ENCODE measurements around the gene NOTO. TPM values are rescaled to one million over a fixed set of nuclear protein-coding genes. Genes with fewer than 3 reads are reported as not detected.

Gene NOTO
- polyA plus RNA-seq, 2 of the 4 experiments (the other 2 are of a cell fraction): 0.03 TPM; not detected in 1

DNA sequence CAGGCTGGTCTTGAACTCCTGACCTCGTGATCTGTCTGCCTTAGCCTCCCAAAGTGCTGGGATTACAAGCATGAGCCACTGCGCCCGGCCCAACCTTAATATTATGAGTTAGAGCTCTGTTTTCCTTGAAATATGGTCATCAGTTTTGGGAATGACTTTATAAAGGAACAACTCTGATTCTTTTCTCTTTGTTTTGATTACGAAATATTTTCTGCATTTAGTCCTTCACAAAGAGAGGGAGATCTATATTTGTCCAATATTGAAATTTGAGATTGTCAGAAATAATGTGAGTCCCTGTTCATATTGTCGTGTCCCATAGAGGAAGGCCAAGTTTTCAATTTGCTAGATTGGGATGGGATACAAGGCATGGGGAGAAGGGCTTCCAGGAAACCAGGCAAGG lies 14.8 kb downstream of the NOTO start:
- 92% methylated on average over 5 of the region's 5 CpGs for WGBS (ENCODE audit: missing lambda C conversion rate)
- DNase-seq (ENCODE audit: low read depth in 1 of 2, low spot score in 1 of 2): no peak
- Histone ChIP-seq H3K4me2 (no peak overlapping the region), H3K9me3 (no peaks in the 10 kb centered on the region), H3K4me1 (peaks cover 15% of the 10 kb centered on the region), H3K4me3 (no peak overlapping the region), H3K27ac (no peak overlapping the region)
- ATAC-seq: no peak
- POLR2A ChIA-PET: no interaction called here
- CTCF ChIA-PET: interaction anchor here (1.0 to 5.1 kb wide), 9 partner anchors 7 to 324 kb away, joined by 3 to 36 read pairs (median 6); partner anchors contain the start of gene PRADC1
- TF ChIP-seq TFCP2L1 (CRISPR knock-in tag; IDR thresholded peaks at IDR 0.05) (no peak), CEBPB (IDR thresholded peaks at IDR 0.05) (no peak; a peak in 1 of 4 replicates), RARB (CRISPR knock-in tag; IDR thresholded peaks at IDR 0.05) (no peak)
- no peak for FAIRE-seq

DNA sequence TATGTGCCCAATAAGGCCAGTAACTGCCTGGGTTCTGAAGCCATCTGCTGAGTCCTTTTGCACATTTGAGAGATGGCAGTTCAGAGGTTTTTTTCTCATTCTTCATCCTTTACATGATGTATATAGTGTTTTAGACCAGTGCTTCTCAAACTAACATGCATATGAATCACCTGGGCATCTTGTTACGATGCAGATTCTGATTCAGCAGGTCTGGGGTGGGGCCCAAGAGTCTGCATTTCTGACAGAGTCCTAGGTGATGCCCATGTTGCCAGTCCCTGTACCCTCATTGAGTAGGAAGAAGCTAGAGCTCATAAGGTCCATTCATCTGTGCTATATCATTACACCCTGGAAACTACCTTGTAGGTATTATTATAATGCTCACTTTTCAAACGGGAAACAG lies 15.5 kb downstream of the NOTO start:
- ATAC-seq (no peak), FAIRE-seq (no peak), DNase-seq (ENCODE audit: low read depth in 1 of 2, low spot score in 1 of 2) (no peak)
- Histone ChIP-seq H3K4me2 (no peak overlapping the region), H3K27ac (no peak overlapping the region), H3K4me3 (no peak overlapping the region), H3K4me1 (peaks cover 11% of the 10 kb centered on the region), H3K9me3 (no peaks in the 10 kb centered on the region)
- WGBS (ENCODE audit: missing lambda C conversion rate): 89% methylated on average over 2 of the region's 2 CpGs
- TF ChIP-seq GATA3 (IDR thresholded peaks at IDR 0.05; ENCODE audit: borderline replicate concordance) (no peak), ZSCAN20 (CRISPR knock-in tag; IDR thresholded peaks at IDR 0.05) (no peak), EHMT2 (IDR thresholded peaks at IDR 0.05; ENCODE audit: low read depth) (no peak), HDAC2 (IDR thresholded peaks at IDR 0.05) (no peak), KDM1A (IDR thresholded peaks at IDR 0.05; ENCODE audit: low read depth) (no peak), ZFP36 (IDR thresholded peaks at IDR 0.05; ENCODE audit: borderline replicate concordance, partially characterized antibody) (no peak), POLR2AphosphoS2 (conservative IDR thresholded peaks at IDR 0.05; ENCODE audit: low read length) (no peak), NPAS2 (CRISPR knock-in tag; IDR thresholded peaks at IDR 0.05; ENCODE audit: borderline replicate concordance) (no peak), RARB (CRISPR knock-in tag; IDR thresholded peaks at IDR 0.05) (no peak), SMC3 (IDR thresholded peaks at IDR 0.05) (no peak), NFE2L2 (conservative IDR thresholded peaks at IDR 0.05; ENCODE audit: low read length) (no peak), HOXB5 (CRISPR knock-in tag; IDR thresholded peaks at IDR 0.05) (no peak), ZC3H11A (IDR thresholded peaks at IDR 0.05) (no peak), KDM5A (IDR thresholded peaks at IDR 0.05) (no peak), ESRRA (IDR thresholded peaks at IDR 0.05; ENCODE audit: borderline replicate concordance, low read length) (no peak)
- TF ChIP-seq, protein P1, sequence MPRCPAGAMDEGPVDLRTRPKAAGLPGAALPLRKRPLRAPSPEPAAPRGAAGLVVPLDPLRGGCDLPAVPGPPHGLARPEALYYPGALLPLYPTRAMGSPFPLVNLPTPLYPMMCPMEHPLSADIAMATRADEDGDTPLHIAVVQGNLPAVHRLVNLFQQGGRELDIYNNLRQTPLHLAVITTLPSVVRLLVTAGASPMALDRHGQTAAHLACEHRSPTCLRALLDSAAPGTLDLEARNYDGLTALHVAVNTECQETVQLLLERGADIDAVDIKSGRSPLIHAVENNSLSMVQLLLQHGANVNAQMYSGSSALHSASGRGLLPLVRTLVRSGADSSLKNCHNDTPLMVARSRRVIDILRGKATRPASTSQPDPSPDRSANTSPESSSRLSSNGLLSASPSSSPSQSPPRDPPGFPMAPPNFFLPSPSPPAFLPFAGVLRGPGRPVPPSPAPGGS (IDR thresholded peaks at IDR 0.05): no peak
- TF ChIP-seq, protein P2, sequence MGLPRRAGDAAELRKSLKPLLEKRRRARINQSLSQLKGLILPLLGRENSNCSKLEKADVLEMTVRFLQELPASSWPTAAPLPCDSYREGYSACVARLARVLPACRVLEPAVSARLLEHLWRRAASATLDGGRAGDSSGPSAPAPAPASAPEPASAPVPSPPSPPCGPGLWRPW (IDR thresholded peaks at IDR 0.05): no peak
- TF ChIP-seq, protein P3, sequence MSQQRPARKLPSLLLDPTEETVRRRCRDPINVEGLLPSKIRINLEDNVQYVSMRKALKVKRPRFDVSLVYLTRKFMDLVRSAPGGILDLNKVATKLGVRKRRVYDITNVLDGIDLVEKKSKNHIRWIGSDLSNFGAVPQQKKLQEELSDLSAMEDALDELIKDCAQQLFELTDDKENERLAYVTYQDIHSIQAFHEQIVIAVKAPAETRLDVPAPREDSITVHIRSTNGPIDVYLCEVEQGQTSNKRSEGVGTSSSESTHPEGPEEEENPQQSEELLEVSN (IDR thresholded peaks at IDR 0.05; ENCODE audit: borderline replicate concordance, low read depth): no peak
- TF ChIP-seq, protein P4, sequence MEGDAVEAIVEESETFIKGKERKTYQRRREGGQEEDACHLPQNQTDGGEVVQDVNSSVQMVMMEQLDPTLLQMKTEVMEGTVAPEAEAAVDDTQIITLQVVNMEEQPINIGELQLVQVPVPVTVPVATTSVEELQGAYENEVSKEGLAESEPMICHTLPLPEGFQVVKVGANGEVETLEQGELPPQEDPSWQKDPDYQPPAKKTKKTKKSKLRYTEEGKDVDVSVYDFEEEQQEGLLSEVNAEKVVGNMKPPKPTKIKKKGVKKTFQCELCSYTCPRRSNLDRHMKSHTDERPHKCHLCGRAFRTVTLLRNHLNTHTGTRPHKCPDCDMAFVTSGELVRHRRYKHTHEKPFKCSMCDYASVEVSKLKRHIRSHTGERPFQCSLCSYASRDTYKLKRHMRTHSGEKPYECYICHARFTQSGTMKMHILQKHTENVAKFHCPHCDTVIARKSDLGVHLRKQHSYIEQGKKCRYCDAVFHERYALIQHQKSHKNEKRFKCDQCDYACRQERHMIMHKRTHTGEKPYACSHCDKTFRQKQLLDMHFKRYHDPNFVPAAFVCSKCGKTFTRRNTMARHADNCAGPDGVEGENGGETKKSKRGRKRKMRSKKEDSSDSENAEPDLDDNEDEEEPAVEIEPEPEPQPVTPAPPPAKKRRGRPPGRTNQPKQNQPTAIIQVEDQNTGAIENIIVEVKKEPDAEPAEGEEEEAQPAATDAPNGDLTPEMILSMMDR (IDR thresholded peaks at IDR 0.05): no peak
- ChIA-PET CTCF (interaction anchor here (1.0 to 5.1 kb wide), 9 partner anchors 8 to 324 kb away, joined by 3 to 36 read pairs (median 6); partner anchors contain the start of gene PRADC1), POLR2A (no interaction called here)

DNA sequence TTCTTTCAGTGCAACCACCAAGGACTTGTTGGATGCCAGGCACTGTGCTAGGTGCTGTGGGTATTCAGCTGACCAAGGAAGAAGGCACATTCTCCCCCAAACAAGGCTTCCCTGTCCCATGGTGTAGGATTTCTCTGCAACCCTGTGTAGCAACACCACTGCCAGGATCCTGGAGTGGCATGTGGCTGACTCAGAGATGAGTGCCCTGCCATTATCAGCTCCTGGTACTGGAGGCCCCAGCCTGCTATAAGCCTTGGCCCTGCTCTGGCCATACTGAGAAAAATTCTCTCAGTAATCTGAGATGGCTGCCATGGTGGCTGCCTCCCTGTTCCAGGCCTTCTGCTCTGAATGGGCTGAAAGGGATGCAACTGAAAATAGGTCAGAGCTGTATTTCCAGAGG lies 15.9 kb downstream of the NOTO start:
- Histone ChIP-seq H3K27ac (no peak overlapping the region), H3K4me3 (no peak overlapping the region), H3K9me3 (no peaks in the 10 kb centered on the region), H3K4me2 (no peak overlapping the region), H3K4me1 (peaks cover 9% of the 10 kb centered on the region)
- TF ChIP-seq, protein P5, sequence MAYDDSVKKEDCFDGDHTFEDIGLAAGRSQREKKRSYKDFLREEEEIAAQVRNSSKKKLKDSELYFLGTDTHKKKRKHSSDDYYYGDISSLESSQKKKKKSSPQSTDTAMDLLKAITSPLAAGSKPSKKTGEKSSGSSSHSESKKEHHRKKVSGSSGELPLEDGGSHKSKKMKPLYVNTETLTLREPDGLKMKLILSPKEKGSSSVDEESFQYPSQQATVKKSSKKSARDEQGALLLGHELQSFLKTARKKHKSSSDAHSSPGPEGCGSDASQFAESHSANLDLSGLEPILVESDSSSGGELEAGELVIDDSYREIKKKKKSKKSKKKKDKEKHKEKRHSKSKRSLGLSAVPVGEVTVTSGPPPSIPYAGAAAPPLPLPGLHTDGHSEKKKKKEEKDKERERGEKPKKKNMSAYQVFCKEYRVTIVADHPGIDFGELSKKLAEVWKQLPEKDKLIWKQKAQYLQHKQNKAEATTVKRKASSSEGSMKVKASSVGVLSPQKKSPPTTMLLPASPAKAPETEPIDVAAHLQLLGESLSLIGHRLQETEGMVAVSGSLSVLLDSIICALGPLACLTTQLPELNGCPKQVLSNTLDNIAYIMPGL (CRISPR knock-in tag; IDR thresholded peaks at IDR 0.05; ENCODE audit: borderline replicate concordance): no peak
- TF ChIP-seq SMC3 (IDR thresholded peaks at IDR 0.05) (no peak), CBX2 (IDR thresholded peaks at IDR 0.05; ENCODE audit: borderline replicate concordance, low read depth) (no peak), HOXB13 (CRISPR knock-in tag; IDR thresholded peaks at IDR 0.05; ENCODE audit: low read depth) (no peak), EHMT2 (IDR thresholded peaks at IDR 0.05; ENCODE audit: low read depth) (no peak), SREBF2 (IDR thresholded peaks at IDR 0.05) (no peak)
- TF ChIP-seq, protein P1 (IDR thresholded peaks at IDR 0.05): no peak
- TF ChIP-seq, protein P6, sequence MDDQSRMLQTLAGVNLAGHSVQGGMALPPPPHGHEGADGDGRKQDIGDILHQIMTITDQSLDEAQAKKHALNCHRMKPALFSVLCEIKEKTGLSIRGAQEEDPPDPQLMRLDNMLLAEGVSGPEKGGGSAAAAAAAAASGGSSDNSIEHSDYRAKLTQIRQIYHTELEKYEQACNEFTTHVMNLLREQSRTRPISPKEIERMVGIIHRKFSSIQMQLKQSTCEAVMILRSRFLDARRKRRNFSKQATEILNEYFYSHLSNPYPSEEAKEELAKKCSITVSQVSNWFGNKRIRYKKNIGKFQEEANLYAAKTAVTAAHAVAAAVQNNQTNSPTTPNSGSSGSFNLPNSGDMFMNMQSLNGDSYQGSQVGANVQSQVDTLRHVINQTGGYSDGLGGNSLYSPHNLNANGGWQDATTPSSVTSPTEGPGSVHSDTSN (IDR thresholded peaks at IDR 0.05): no peak
- no peak for ATAC-seq
- no peak for FAIRE-seq
- CTCF ChIA-PET: interaction anchor here (1.2 to 5.1 kb wide), 8 partner anchors 8 to 325 kb away, joined by 3 to 36 read pairs (median 8); partner anchors contain the start of gene PRADC1
- POLR2A ChIA-PET: interaction anchor here (1.5 kb wide), 1 partner anchor 16 kb away, joined by 5 read pairs; the partner anchor contains the start of gene CCT7
- no peak for DNase-seq (ENCODE audit: low read depth in 1 of 2, low spot score in 1 of 2)

Measured in A549 (cell line).